AG09319 (cell line): ENCODE measurements around the gene SPIRE1.

ENCODE experiments used
- DNase-seq: peaks from one replicate; pipeline ENCODE4 v3.0.0-alpha.2; 2010; ENCODE audit warnings: low read depth; ENCODE audit errors: extremely low read depth
- TF ChIP-seq, protein P1 (sequence below): IDR thresholded peaks from 2 replicates; pipeline ENCODE4 v1.5.1; 2011; ENCODE audit warnings: low read depth, mild to moderate bottlenecking, inconsistent platforms, low read length, moderate library complexity

Gene SPIRE1

DNA sequence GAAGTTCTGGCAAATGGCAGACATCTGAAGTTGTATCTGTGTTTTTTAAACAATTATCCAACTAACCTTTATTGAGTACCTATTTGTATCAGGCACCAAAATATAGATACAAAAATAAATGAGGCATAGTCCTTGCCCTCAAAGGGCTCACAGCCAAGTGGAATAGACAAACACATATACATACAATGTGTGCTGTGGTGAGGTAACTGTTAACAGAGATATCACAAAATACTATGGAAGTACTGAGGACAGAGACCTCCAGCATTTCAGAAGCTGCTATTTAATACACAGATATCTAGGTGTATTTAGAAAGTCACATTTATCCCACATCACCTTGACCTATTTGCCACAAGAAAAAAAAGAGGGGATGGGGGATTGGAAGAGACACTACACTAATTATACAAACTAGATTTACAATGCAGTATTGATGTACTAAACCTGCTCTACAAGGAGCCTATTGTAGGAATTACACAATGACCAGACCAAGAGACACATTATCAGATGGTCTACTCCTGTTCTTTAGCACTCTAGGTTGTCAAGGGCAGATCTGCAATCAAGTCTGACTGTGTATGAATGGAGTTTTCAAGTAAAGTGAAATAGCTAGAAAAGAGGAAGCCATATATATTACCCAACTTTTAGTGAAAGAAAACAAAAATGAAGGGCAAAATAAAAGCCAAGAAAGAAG is 62.2 kb downstream of the SPIRE1 start:
- TF ChIP-seq, protein P1, sequence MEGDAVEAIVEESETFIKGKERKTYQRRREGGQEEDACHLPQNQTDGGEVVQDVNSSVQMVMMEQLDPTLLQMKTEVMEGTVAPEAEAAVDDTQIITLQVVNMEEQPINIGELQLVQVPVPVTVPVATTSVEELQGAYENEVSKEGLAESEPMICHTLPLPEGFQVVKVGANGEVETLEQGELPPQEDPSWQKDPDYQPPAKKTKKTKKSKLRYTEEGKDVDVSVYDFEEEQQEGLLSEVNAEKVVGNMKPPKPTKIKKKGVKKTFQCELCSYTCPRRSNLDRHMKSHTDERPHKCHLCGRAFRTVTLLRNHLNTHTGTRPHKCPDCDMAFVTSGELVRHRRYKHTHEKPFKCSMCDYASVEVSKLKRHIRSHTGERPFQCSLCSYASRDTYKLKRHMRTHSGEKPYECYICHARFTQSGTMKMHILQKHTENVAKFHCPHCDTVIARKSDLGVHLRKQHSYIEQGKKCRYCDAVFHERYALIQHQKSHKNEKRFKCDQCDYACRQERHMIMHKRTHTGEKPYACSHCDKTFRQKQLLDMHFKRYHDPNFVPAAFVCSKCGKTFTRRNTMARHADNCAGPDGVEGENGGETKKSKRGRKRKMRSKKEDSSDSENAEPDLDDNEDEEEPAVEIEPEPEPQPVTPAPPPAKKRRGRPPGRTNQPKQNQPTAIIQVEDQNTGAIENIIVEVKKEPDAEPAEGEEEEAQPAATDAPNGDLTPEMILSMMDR, result no peak
- no peak for DNase-seq

DNA sequence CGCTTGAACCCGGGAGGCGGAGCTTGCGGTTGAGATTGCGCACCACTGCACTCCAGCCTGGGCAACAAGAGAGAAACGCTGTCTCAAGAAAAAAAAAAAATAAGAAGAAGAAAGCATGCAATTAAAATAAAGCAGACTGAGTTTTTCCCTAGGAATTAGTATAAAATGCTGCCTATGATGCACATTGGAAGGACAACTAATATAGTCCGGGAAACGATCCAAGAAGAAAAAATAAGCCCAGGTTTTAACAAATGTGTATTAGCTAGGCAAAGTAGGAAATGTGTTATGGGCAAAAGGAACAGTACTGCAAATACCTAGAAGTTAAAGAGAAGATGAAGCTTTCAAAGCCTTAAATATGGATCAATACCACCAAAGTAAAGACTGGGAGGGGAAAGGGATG is 64.0 kb downstream of the SPIRE1 start:
- TF ChIP-seq, protein P1, result no peak
- no peak for DNase-seq

DNA sequence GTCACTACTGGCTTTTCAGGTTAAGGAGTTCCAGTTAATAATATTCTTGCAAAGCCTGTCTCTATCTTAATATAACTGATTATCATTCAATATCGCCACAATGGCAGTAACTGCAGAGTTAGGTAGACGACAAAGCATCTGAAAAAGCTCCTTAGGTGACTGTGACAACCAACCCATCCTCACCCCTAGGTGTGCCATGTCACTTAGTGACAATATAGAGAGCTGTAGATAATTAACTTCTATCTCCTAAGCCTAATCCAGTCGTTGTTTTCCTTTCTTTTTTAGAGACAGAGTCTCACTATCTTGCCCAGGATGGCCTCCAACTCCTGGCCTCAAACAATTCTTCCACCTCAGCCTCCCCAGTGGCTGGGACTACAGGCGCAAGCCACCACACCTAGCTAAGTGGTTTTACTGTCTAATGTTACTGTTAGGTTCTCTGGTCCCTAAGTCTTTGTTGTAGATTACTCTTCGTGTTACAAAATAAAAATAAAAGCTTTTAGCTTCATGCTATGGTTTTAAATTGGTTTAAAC is 65.2 kb downstream of the SPIRE1 start:
- no peak for DNase-seq
- TF ChIP-seq, protein P1, result no peak

DNA sequence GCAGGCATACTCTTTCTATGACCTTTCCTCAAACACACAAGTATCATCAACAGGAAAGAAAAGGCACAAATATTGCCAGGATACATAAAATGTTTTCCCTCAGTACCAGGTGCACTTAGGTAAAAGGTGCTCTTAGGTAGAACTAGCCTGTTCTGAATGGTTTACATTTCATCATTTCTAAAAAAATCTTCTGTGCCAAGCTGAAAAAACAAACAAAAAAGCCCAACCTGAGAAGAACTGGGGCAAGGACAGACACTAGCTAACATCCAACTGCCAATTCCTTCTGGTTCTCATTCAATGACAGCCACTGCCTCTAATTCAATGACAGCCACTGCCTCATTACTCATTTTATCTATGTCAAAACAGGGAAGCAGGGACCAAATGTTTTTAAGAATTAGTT is 68.5 kb downstream of the SPIRE1 start:
- no peak for DNase-seq
- TF ChIP-seq, protein P1, result no peak

DNA sequence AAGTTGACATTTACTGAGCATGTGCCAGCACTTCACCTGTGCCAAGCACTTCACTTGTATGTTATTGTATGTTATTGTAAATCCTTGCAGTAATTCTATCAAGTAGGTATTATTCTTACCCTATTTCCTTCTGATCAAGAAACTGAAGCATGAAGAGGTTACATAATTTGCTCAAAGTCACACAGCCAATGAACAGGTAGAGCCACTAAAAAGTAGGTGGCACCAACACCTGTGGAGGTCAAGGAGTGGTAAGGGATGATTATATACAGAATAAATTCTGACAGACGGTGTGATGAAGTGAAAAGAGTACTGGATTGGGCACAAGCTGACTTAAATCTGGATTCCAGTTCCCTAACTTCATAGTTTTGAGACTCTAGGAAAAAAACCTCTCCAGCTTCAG is 71.0 kb downstream of the SPIRE1 start:
- TF ChIP-seq, protein P1, result no peak
- DNase-seq, result no peak

DNA sequence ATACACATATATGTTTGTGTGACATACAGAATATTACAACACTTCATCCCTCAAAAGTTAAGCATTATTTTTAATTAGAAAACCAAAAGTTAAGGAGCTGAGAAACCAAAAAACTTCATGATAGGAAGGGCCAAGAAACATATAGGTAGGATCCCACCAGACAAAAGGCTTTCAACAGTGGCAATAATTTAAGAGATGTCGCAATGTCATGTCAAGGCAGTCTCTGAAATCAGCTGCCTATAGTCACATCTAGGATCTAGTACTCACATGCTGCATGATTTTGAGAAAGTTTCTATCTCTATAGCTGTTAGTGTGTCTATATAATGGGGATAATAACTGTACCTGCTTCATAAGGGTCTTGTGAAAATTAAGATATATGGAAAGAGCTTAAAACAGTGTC is 72.7 kb downstream of the SPIRE1 start:
- no peak for DNase-seq
- TF ChIP-seq, protein P1, result no peak

DNA sequence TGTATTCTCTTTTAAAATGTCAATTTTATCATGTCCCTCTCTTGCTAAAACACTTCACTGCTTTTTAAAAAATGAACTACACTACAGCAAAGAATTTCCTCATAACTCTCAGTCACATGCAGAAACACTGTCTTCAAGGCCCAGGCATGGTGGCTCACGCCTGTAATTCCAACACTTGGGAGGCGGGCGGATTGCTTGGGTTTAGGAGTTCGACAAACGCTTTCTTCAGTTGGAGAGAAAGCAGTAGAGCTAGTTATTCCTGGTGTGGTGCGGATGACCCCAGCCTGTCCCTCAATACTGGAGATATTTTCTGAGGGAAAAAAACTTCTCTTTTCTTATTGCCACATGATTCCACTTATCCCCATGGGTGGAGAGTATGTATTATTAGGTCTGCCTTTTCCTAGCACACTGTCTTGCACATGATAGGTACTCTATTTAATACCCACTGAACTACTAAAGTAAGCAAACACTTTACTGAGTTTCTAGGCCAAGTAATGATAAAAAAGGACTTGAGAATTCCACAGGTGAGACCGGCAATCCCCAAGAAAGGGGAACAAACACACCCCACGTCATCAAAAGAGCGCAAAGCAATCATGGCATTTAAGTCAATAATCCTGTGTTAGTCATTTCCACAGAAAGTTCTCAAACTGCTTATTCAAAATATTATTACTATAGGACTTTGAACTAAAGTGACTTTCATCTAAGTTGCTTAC is 77.1 kb downstream of the SPIRE1 start:
- DNase-seq, result no peak
- TF ChIP-seq, protein P1, result no peak
